ENCODE results near the gene CDK16. TPM values are rescaled to one million over a fixed set of nuclear protein-coding genes. Genes with fewer than 3 reads are reported as not detected.

CDK16 gene
- total and polyA plus RNA-seq, 9 of the 15 experiments (the other 6 are each of a cell fraction or from before 2014, with no cell fraction given) = 3.9 to 104 (median 57.5) TPM

DNA sequence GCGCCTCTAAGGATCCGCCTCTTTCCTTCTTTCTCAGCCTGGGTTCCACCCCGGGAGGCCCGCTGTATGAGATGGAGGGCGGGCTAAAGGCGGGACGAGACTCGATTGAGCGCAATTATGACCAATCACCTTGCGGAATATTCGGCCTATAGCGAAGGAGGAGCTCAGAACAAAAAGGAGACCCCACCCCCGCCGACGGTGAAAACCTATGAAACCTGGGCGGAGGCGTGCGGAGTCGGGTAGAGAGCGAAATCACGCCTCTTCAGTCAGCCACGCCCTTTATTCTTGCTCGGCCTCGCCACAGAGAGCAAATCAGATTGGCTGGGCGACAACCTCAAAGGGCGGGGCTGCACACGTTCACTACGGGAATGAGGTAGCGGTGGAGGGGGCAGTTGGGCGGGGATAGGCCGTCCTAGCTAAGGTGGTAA, 615 bp upstream of the CDK16 start (continued):
- TF ChIP-seq NR4A1 (CRISPR knock-in tag; IDR thresholded peaks at IDR 0.05) = no peak
- TF ChIP-seq NR4A1 (tag; IDR thresholded peaks at IDR 0.05) = no peak
- TF ChIP-seq, protein P1, sequence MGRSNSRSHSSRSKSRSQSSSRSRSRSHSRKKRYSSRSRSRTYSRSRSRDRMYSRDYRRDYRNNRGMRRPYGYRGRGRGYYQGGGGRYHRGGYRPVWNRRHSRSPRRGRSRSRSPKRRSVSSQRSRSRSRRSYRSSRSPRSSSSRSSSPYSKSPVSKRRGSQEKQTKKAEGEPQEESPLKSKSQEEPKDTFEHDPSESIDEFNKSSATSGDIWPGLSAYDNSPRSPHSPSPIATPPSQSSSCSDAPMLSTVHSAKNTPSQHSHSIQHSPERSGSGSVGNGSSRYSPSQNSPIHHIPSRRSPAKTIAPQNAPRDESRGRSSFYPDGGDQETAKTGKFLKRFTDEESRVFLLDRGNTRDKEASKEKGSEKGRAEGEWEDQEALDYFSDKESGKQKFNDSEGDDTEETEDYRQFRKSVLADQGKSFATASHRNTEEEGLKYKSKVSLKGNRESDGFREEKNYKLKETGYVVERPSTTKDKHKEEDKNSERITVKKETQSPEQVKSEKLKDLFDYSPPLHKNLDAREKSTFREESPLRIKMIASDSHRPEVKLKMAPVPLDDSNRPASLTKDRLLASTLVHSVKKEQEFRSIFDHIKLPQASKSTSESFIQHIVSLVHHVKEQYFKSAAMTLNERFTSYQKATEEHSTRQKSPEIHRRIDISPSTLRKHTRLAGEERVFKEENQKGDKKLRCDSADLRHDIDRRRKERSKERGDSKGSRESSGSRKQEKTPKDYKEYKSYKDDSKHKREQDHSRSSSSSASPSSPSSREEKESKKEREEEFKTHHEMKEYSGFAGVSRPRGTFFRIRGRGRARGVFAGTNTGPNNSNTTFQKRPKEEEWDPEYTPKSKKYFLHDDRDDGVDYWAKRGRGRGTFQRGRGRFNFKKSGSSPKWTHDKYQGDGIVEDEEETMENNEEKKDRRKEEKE (IDR thresholded peaks at IDR 0.05; ENCODE audit: borderline replicate concordance in 1 of 2, control insufficient read depth in 1 of 2, low read depth in 2 of 2, low read length in 1 of 2) = no peak
- peak; percentile 28 for TF ChIP-seq NFYB (IDR thresholded peaks at IDR 0.05; ENCODE audit: extremely low read depth, insufficient read length)
- no peak for TF ChIP-seq CCAR2 (IDR thresholded peaks at IDR 0.05; ENCODE audit: low read depth, low read length)
- TF ChIP-seq E2F6 (IDR thresholded peaks at IDR 0.05; ENCODE audit: borderline replicate concordance in 1 of 2, extremely low read depth in 1 of 2, insufficient read depth in 1 of 2, insufficient read length in 1 of 2, low read depth in 1 of 2, low read length in 1 of 2, poor library complexity in 1 of 2, severe bottlenecking in 1 of 2) = peak in 1 of 2 experiments; percentile 1
- TF ChIP-seq, protein P2, sequence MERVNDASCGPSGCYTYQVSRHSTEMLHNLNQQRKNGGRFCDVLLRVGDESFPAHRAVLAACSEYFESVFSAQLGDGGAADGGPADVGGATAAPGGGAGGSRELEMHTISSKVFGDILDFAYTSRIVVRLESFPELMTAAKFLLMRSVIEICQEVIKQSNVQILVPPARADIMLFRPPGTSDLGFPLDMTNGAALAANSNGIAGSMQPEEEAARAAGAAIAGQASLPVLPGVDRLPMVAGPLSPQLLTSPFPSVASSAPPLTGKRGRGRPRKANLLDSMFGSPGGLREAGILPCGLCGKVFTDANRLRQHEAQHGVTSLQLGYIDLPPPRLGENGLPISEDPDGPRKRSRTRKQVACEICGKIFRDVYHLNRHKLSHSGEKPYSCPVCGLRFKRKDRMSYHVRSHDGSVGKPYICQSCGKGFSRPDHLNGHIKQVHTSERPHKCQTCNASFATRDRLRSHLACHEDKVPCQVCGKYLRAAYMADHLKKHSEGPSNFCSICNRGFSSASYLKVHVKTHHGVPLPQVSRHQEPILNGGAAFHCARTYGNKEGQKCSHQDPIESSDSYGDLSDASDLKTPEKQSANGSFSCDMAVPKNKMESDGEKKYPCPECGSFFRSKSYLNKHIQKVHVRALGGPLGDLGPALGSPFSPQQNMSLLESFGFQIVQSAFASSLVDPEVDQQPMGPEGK (CRISPR knock-in tag; IDR thresholded peaks at IDR 0.05; ENCODE audit: borderline replicate concordance) = no peak
- TF ChIP-seq CREB3 (tag; conservative IDR thresholded peaks at IDR 0.05; ENCODE audit: low read depth) = no peak
- TF ChIP-seq CSDE1 (IDR thresholded peaks at IDR 0.05) = no peak
- TF ChIP-seq USF2 (CRISPR knock-in tag; IDR thresholded peaks at IDR 0.05) = no peak
- TF ChIP-seq BRCA1 (IDR thresholded peaks at IDR 0.05) = no peak
- no peak for TF ChIP-seq BRCA1 (CRISPR knock-in tag; IDR thresholded peaks at IDR 0.05)
- no peak for TF ChIP-seq TRIM25 (IDR thresholded peaks at IDR 0.05; ENCODE audit: borderline replicate concordance)
- TF ChIP-seq, protein P3, sequence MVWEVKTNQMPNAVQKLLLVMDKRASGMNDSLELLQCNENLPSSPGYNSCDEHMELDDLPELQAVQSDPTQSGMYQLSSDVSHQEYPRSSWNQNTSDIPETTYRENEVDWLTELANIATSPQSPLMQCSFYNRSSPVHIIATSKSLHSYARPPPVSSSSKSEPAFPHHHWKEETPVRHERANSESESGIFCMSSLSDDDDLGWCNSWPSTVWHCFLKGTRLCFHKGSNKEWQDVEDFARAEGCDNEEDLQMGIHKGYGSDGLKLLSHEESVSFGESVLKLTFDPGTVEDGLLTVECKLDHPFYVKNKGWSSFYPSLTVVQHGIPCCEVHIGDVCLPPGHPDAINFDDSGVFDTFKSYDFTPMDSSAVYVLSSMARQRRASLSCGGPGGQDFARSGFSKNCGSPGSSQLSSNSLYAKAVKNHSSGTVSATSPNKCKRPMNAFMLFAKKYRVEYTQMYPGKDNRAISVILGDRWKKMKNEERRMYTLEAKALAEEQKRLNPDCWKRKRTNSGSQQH (CRISPR knock-in tag; IDR thresholded peaks at IDR 0.05) = no peak
- TF ChIP-seq HMG20B (CRISPR knock-in tag; IDR thresholded peaks at IDR 0.05) = no peak
- TF ChIP-seq ARID2 (IDR thresholded peaks at IDR 0.05) = no peak
